WTC11 (cell line): ENCODE data around the gene GLRA2. TPM values are rescaled to one million over a fixed set of nuclear protein-coding genes. Genes with fewer than 3 reads are reported as not detected.

ENCODE experiments used
- ATAC-seq: fragments of 200-7000 bp; cut with Tn5 transposase; 2 replicates; pipeline ENCODE4 v1.10.0; 2021; ENCODE audit warnings: mild to moderate bottlenecking, moderate library complexity
- CTCF ChIA-PET: fragments of 300-600 bp; sonication (Branson Sonifier 250); formaldehyde crosslinking; loops from one replicate; lab custom pipeline; 2021; ENCODE audit warnings: antibody characterized with exemption; lab: Charles Lee
- POLR2A ChIA-PET: fragments of 350-600 bp; sonication (Branson Sonifier 250); formaldehyde crosslinking; loops from one replicate; lab custom pipeline; 2021; ENCODE audit warnings: antibody characterized with exemption; lab: Charles Lee
- DNase-seq: peaks from one replicate; pipeline ENCODE4 v3.0.0; 2021; ENCODE audit warnings: low spot score
- H3K27ac Mint-ChIP-seq: 2 replicates; pipeline ENCODE4 v1.8.0; 2021; ENCODE audit warnings: mixed read lengths
- H3K27me3 Mint-ChIP-seq: 2 replicates; pipeline ENCODE4 v1.8.0; 2021; ENCODE audit warnings: low read depth, mild to moderate bottlenecking, moderate library complexity, mixed read lengths
- H3K36me3 Mint-ChIP-seq: 2 replicates; pipeline ENCODE4 v1.8.0; 2021; ENCODE audit warnings: mixed read lengths
- H3K4me1 Mint-ChIP-seq: 2 replicates; pipeline ENCODE4 v1.8.0; 2022; ENCODE audit warnings: mixed read lengths
- H3K4me3 Mint-ChIP-seq: 2 replicates; pipeline ENCODE4 v1.8.0; 2021; ENCODE audit warnings: mild to moderate bottlenecking, moderate library complexity, mixed read lengths
- H3K9me3 Mint-ChIP-seq: 2 replicates; pipeline ENCODE4 v1.8.0; 2021; ENCODE audit warnings: mixed read lengths
- AR ChIP-seq: fragments of 250-450 bp; sonication (Bioruptor Pico); IDR thresholded peaks from 2 replicates; pipeline ENCODE4 v1.9.0; 2021; ENCODE audit warnings: mild to moderate bottlenecking
- CDX4 ChIP-seq: fragments of 250-450 bp; sonication (Bioruptor Pico); IDR thresholded peaks from 2 replicates; pipeline ENCODE4 v1.9.0; 2021; ENCODE audit warnings: moderate library complexity, mild to moderate bottlenecking, inconsistent platforms, borderline replicate concordance
- EMX1 ChIP-seq: fragments of 250-450 bp; sonication (Bioruptor Pico); IDR thresholded peaks from 2 replicates; pipeline ENCODE4 v1.8.0; 2021; ENCODE audit warnings: mild to moderate bottlenecking
- IRF2 ChIP-seq: sonication (generic); formaldehyde crosslinking; IDR thresholded peaks from 2 replicates; pipeline ENCODE4 v1.8.0; 2022; ENCODE audit warnings: low read depth, missing genetic modification reagents, borderline replicate concordance
- NFATC4 ChIP-seq: fragments of 250-450 bp; sonication (Bioruptor Pico); IDR thresholded peaks from 2 replicates; pipeline ENCODE4 v1.9.0; 2021; ENCODE audit warnings: mild to moderate bottlenecking
- NFE2L1 ChIP-seq: sonication (generic); formaldehyde crosslinking; IDR thresholded peaks from 2 replicates; pipeline ENCODE4 v1.8.1; 2023; ENCODE audit warnings: missing genetic modification reagents
- NR3C1 ChIP-seq: sonication (generic); formaldehyde crosslinking; conservative IDR thresholded peaks from 2 replicates; pipeline ENCODE4 v1.8.1; 2023; ENCODE audit warnings: low read depth, mild to moderate bottlenecking, missing genetic modification reagents
- PREB ChIP-seq: sonication (generic); formaldehyde crosslinking; IDR thresholded peaks from 2 replicates; pipeline ENCODE4 v1.8.1; 2022; ENCODE audit warnings: mild to moderate bottlenecking, missing genetic modification reagents, moderate library complexity, borderline replicate concordance
- PRRX2 ChIP-seq: fragments of 250-450 bp; sonication (Bioruptor Pico); IDR thresholded peaks from 2 replicates; pipeline ENCODE4 v1.8.0; 2021; ENCODE audit warnings: mild to moderate bottlenecking
- RELA ChIP-seq: sonication (generic); formaldehyde crosslinking; IDR thresholded peaks from 2 replicates; pipeline ENCODE4 v1.8.1; 2022; ENCODE audit warnings: missing genetic modification reagents, mild to moderate bottlenecking, borderline replicate concordance
- TEAD1 ChIP-seq: sonication (generic); formaldehyde crosslinking; IDR thresholded peaks from 2 replicates; pipeline ENCODE4 v1.8.0; 2022; ENCODE audit warnings: mild to moderate bottlenecking, missing genetic modification reagents
- ZBTB21 ChIP-seq: sonication (generic); formaldehyde crosslinking; IDR thresholded peaks from 2 replicates; pipeline ENCODE4 v1.8.1; 2023; ENCODE audit warnings: mild to moderate bottlenecking, missing genetic modification reagents, borderline replicate concordance
- ZNF121 ChIP-seq: sonication (generic); formaldehyde crosslinking; IDR thresholded peaks from 2 replicates; pipeline ENCODE4 v1.8.0; 2023; ENCODE audit warnings: missing genetic modification reagents
- ZNF138 ChIP-seq: sonication (generic); formaldehyde crosslinking; conservative IDR thresholded peaks from 2 replicates; pipeline ENCODE4 v1.8.1; 2022; ENCODE audit warnings: mild to moderate bottlenecking, moderate library complexity, missing genetic modification reagents
- ZNF423 ChIP-seq: fragments of 250-450 bp; sonication (Bioruptor Pico); IDR thresholded peaks from 2 replicates; pipeline ENCODE4 v2.1.2; 2022; ENCODE audit warnings: mild to moderate bottlenecking, moderate library complexity
- ZNF512 ChIP-seq: sonication (generic); formaldehyde crosslinking; IDR thresholded peaks from 2 replicates; pipeline ENCODE4 v1.8.1; 2022; ENCODE audit warnings: missing genetic modification reagents, borderline replicate concordance
- total RNA-seq: library from RNA; stranded (reverse); gene quantifications from 3 replicates; pipeline ENCODE4 v1.2.3, GENCODE V29; 2021
- TF ChIP-seq, protein P1 (sequence below): fragments of 250-450 bp; sonication (Bioruptor Pico); IDR thresholded peaks from 2 replicates; pipeline ENCODE4 v2.1.2; 2022; ENCODE audit warnings: mild to moderate bottlenecking, moderate library complexity

The GLRA2 gene
- total RNA-seq, 1 experiment from 2014 or later, result not detected

GRCh38 chrX:14690553-14690952 is 161.2 kb downstream of the GLRA2 start:
- peaks cover 19% of the 10 kb centered on the region for H3K9me3 Mint-ChIP-seq
- no peaks in the 10 kb centered on the region for H3K4me1 Mint-ChIP-seq
- CTCF ChIA-PET, result no interaction called here
- ATAC-seq (no peak), DNase-seq (no peak)
- H3K27me3 Mint-ChIP-seq, result no peaks in the 10 kb centered on the region; the same call in 1 of the 2 replicates
- H3K27ac Mint-ChIP-seq, result no peak overlapping the region
- peaks cover 31% of the 10 kb centered on the region for H3K36me3 Mint-ChIP-seq
- POLR2A ChIA-PET, result no interaction called here
- H3K4me3 Mint-ChIP-seq, result no peak overlapping the region
- no peak for TF ChIP-seq RELA (CRISPR knock-in tag)
- TF ChIP-seq IRF2, result no peak
- TF ChIP-seq EMX1 (CRISPR knock-in tag), result no peak
- TF ChIP-seq NFE2L1 (CRISPR knock-in tag), result no peak
- no peak for TF ChIP-seq PREB
- TF ChIP-seq ZBTB21 (CRISPR knock-in tag), result no peak
- TF ChIP-seq NFATC4 (CRISPR knock-in tag), result no peak
- no peak for TF ChIP-seq PRRX2 (CRISPR knock-in tag)
- no peak for TF ChIP-seq ZNF512
- no peak for TF ChIP-seq ZNF138 (CRISPR knock-in tag)
- no peak for TF ChIP-seq ZNF121 (CRISPR knock-in tag)
- no peak for TF ChIP-seq ZNF423
- no peak for TF ChIP-seq CDX4
- no peak for TF ChIP-seq AR
- TF ChIP-seq TEAD1 (CRISPR knock-in tag), result no peak

- no peak overlapping the region for H3K27ac Mint-ChIP-seq
Observed at GRCh38 chrX:14694611-14695010, 165.3 kb downstream of the GLRA2 start.

More at GRCh38 chrX:14694611-14695010, 165.3 kb downstream of the GLRA2 start:
- no peak for DNase-seq
- H3K9me3 Mint-ChIP-seq, result no peaks in the 10 kb centered on the region
- H3K27me3 Mint-ChIP-seq, result no peaks in the 10 kb centered on the region; the same call in 1 of the 2 replicates
- CTCF ChIA-PET, result no interaction called here
- H3K4me3 Mint-ChIP-seq, result no peak overlapping the region
- no peak for TF ChIP-seq NR3C1 (CRISPR knock-in tag)
- TF ChIP-seq, protein P1, sequence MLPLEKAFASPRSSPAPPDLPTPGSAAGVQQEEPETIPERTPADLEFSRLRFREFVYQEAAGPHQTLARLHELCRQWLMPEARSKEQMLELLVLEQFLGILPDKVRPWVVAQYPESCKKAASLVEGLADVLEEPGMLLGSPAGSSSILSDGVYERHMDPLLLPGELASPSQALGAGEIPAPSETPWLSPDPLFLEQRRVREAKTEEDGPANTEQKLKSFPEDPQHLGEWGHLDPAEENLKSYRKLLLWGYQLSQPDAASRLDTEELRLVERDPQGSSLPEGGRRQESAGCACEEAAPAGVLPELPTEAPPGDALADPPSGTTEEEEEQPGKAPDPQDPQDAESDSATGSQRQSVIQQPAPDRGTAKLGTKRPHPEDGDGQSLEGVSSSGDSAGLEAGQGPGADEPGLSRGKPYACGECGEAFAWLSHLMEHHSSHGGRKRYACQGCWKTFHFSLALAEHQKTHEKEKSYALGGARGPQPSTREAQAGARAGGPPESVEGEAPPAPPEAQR (CRISPR knock-in tag), result no peak
- peaks cover 2% of the 10 kb centered on the region; the same call in 1 of the 2 replicates for H3K36me3 Mint-ChIP-seq
- H3K4me1 Mint-ChIP-seq, result no peaks in the 10 kb centered on the region
- POLR2A ChIA-PET, result no interaction called here
- ATAC-seq, result no peak
